ENCODE measurements around the gene RNF141.

Gene RNF141

DNA sequence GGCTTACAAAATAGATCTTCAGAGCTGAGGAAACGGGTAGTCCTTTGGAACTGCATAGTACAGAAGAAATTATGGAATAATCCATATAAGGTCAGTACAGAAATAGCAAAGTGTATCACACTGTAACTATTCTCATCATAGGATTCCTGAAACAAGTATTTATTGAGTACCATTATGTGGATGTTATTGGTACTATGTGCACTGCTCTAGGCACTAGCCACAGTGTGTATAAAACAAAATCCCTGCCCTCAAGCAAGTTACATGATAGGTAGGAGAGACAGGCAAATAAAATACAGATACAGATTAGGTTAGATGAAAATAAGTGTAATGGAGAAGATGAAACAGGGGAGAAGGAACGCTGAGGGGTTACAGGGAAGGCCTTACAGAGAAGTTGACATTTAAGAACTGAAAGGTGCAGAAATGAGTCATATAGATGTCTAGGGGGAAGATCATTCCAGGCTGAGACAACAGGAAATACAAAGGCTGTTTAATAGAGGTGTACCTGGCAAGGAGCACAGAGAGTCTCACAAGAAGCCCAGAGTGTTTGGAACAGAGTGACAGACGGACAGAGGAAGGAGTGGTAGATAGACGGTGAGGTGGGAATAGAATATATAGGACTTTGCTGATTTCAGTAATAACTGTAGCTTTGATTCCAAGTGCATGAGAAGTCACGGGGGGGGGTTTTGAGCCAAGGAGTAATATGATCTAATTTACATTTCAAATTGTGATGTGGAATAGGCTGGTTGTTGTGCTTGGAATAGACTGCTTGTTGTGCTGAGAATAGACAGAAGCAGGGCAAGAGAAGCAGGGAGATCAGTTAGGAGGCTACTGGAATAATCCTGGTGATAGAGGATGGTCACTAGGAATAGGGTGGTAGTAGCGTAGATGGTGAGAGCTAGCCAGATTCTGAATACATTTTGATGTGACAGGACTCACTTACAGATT lies 13.7 kb downstream of the RNF141 start:
- no peaks in the 10 kb centered on the region for H3K4me1 ChIP-seq (ENCODE audit: insufficient read depth, low read length)
- H3K27ac ChIP-seq (ENCODE audit: low read length) = no peak overlapping the region
- no peak overlapping the region for H3K9ac ChIP-seq (ENCODE audit: low read depth, low read length)
- TF ChIP-seq, protein P1, sequence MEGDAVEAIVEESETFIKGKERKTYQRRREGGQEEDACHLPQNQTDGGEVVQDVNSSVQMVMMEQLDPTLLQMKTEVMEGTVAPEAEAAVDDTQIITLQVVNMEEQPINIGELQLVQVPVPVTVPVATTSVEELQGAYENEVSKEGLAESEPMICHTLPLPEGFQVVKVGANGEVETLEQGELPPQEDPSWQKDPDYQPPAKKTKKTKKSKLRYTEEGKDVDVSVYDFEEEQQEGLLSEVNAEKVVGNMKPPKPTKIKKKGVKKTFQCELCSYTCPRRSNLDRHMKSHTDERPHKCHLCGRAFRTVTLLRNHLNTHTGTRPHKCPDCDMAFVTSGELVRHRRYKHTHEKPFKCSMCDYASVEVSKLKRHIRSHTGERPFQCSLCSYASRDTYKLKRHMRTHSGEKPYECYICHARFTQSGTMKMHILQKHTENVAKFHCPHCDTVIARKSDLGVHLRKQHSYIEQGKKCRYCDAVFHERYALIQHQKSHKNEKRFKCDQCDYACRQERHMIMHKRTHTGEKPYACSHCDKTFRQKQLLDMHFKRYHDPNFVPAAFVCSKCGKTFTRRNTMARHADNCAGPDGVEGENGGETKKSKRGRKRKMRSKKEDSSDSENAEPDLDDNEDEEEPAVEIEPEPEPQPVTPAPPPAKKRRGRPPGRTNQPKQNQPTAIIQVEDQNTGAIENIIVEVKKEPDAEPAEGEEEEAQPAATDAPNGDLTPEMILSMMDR (IDR thresholded peaks at IDR 0.05; ENCODE audit: borderline replicate concordance, extremely low read depth, low read length, poor library complexity, severe bottlenecking) = no peak
- ATAC-seq (ENCODE audit: insufficient read depth, low read depth) (no peak), DNase-seq (no peak)
- H2AFZ ChIP-seq (ENCODE audit: low read depth, low read length) = no peak overlapping the region
- no peak overlapping the region for H3K4me3 ChIP-seq (ENCODE audit: low read depth in 1 of 2, low read length in 2 of 2)
- H4K20me1 ChIP-seq (ENCODE audit: insufficient read depth, low read length) = no peaks in the 10 kb centered on the region
- H3K79me2 ChIP-seq (ENCODE audit: insufficient read depth, low read length) = no peaks in the 10 kb centered on the region
- no peaks in the 10 kb centered on the region for H3K9me3 ChIP-seq (ENCODE audit: insufficient read depth, low read length, severe bottlenecking)
- no peak overlapping the region for H3K4me2 ChIP-seq (ENCODE audit: insufficient read depth, low read length)
- peaks cover 70% of the 10 kb centered on the region for H3K36me3 ChIP-seq (ENCODE audit: insufficient read depth, low read length)
- H3K27me3 ChIP-seq (ENCODE audit: insufficient read depth, low read length, poor library complexity) = no peaks in the 10 kb centered on the region

DNA sequence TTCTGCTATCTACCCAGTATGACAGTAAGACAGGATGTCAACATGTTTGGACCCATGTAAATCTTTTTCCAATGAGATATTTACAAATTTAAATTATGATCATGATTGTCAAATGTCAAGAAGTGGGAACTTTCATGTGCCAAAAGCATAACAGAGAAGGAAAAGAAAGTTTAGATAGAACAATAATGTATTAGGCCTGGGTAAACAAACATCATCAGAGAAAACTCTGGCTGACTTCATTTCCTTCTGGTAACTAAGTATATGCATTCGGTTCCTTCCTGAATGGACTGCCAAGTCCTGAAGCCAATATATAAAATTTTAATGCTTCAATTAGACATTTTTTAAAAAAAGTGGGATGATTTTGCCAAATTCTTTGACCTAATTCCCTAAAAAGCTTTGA lies 16.5 kb downstream of the RNF141 start:
- Histone ChIP-seq H4K20me1 (ENCODE audit: insufficient read depth, low read length) (no peaks in the 10 kb centered on the region), H3K36me3 (ENCODE audit: insufficient read depth, low read length) (peaks cover 78% of the 10 kb centered on the region), H3K4me1 (ENCODE audit: insufficient read depth, low read length) (no peaks in the 10 kb centered on the region), H3K4me3 (ENCODE audit: low read depth in 1 of 2, low read length in 2 of 2) (no peak overlapping the region), H3K4me2 (ENCODE audit: insufficient read depth, low read length) (no peak overlapping the region), H3K9ac (ENCODE audit: low read depth, low read length) (no peak overlapping the region), H3K27ac (ENCODE audit: low read length) (no peak overlapping the region), H3K9me3 (ENCODE audit: insufficient read depth, low read length, severe bottlenecking) (no peaks in the 10 kb centered on the region), H3K79me2 (ENCODE audit: insufficient read depth, low read length) (no peaks in the 10 kb centered on the region), H3K27me3 (ENCODE audit: insufficient read depth, low read length, poor library complexity) (no peaks in the 10 kb centered on the region), H2AFZ (ENCODE audit: low read depth, low read length) (no peak overlapping the region)
- ATAC-seq (ENCODE audit: insufficient read depth, low read depth) = no peak
- no peak for DNase-seq
- TF ChIP-seq, protein P1 (IDR thresholded peaks at IDR 0.05; ENCODE audit: borderline replicate concordance, extremely low read depth, low read length, poor library complexity, severe bottlenecking) = no peak
- no peak for TF ChIP-seq EZH2 (IDR thresholded peaks at IDR 0.05; ENCODE audit: borderline replicate concordance, low read depth, low read length, severe bottlenecking)

DNA sequence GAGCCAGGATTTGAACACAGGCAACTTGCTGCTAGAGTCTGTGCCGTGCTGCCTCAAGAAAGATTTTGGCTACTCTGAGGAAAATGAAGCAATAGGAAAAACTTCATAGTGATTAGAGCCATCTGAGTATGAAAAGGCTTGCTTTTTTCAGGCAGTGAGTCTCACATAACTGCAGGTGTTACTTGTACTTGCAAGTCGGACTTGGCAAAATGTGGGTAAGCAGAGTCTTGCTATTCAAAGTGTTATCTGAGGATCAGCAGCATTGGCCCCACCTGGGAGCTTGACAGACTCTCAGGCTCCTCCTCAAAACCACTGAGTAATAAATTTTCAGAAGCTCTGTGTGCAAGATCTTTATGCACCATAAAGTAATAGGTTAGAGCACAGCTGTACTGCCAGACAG lies 18.1 kb downstream of the RNF141 start:
- ATAC-seq (ENCODE audit: insufficient read depth, low read depth) = peak; percentile 58; the same call in 2 of the 3 replicates
- Histone ChIP-seq H3K36me3 (ENCODE audit: insufficient read depth, low read length) (peaks cover 77% of the 10 kb centered on the region), H3K27me3 (ENCODE audit: insufficient read depth, low read length, poor library complexity) (no peaks in the 10 kb centered on the region), H3K9me3 (ENCODE audit: insufficient read depth, low read length, severe bottlenecking) (no peaks in the 10 kb centered on the region), H3K27ac (ENCODE audit: low read length) (no peak overlapping the region), H3K79me2 (ENCODE audit: insufficient read depth, low read length) (no peaks in the 10 kb centered on the region), H4K20me1 (ENCODE audit: insufficient read depth, low read length) (no peaks in the 10 kb centered on the region), H3K4me2 (ENCODE audit: insufficient read depth, low read length) (no peak overlapping the region), H3K4me3 (ENCODE audit: low read depth in 1 of 2, low read length in 2 of 2) (no peak overlapping the region), H2AFZ (ENCODE audit: low read depth, low read length) (no peak overlapping the region), H3K9ac (ENCODE audit: low read depth, low read length) (no peak overlapping the region), H3K4me1 (ENCODE audit: insufficient read depth, low read length) (no peaks in the 10 kb centered on the region)
- TF ChIP-seq, protein P1 (IDR thresholded peaks at IDR 0.05; ENCODE audit: borderline replicate concordance, extremely low read depth, low read length, poor library complexity, severe bottlenecking) = no peak
- no peak for TF ChIP-seq EZH2 (IDR thresholded peaks at IDR 0.05; ENCODE audit: borderline replicate concordance, low read depth, low read length, severe bottlenecking)
- no peak for DNase-seq
